Spleen (tissue), 7 donors: Measurements from ENCODE around the gene LCNL1.

Experiments used
- POLR2A ChIP-seq, 3 donors: fragments of 450-650 bp; IDR thresholded peaks; one replicate each; pipeline ENCODE4 v1.5.1; 2017; ENCODE audit warnings: antibody characterized with exemption in 3 of 3, mild to moderate bottlenecking in 1 of 3
- TF ChIP-seq, protein P1 (sequence below), 11 experiments: fragments of 200-600 bp in 7 of 11; fragments of 450-650 bp in 4 of 11; sonication (generic) in 4 of 11; IDR thresholded peaks in 8 of 11; conservative IDR thresholded peaks in 3 of 11; 1 replicate in 7 of 11; 2 replicates in 4 of 11; pipeline versions ENCODE4 v1.4.0 to v1.8.0; 2016 to 2021; ENCODE audit warnings: antibody characterized with exemption in 11 of 11, inconsistent platforms in 4 of 11, mild to moderate bottlenecking in 1 of 11
- donor health status: DM: no; HTN: no; CAD: no; lungs with moderate emphysema.
- donor health status: DM: no; HTN: no; CAD: no.
- donor health status: DM: no; HTN: no; CAD: no.

DNA sequence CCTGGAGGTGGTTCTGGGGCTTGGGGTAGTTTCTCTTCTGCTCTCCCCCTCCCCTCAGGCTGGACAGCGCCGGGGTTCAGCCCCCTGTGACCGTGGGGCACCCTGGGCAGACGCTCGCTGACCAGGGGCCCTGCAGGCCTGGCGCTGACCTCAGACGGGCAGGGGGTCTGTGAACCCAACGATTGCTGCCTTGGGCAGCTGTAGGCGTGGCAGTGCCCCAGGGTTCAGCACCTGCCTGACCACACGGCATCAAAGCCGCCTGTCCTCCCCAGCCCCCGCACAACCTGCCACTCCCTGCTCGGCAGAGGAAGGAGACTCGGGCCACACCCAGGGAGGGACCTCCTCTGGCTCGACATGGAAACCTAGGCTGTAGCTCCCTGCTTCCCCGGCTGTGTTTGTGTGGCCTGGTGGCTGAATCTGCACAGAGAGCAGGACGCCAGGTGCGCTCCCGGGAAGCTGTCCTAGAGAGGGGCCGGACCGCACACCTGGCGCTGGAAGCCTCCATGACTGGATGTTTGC is 18.6 kb upstream of the LCNL1 start:
- TF ChIP-seq POLR2A (IDR thresholded peaks at IDR 0.05) = no peak
- TF ChIP-seq, protein P1, sequence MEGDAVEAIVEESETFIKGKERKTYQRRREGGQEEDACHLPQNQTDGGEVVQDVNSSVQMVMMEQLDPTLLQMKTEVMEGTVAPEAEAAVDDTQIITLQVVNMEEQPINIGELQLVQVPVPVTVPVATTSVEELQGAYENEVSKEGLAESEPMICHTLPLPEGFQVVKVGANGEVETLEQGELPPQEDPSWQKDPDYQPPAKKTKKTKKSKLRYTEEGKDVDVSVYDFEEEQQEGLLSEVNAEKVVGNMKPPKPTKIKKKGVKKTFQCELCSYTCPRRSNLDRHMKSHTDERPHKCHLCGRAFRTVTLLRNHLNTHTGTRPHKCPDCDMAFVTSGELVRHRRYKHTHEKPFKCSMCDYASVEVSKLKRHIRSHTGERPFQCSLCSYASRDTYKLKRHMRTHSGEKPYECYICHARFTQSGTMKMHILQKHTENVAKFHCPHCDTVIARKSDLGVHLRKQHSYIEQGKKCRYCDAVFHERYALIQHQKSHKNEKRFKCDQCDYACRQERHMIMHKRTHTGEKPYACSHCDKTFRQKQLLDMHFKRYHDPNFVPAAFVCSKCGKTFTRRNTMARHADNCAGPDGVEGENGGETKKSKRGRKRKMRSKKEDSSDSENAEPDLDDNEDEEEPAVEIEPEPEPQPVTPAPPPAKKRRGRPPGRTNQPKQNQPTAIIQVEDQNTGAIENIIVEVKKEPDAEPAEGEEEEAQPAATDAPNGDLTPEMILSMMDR (IDR thresholded peaks at IDR 0.05 in 8 of 11, conservative IDR thresholded peaks at IDR 0.05 in 3 of 11) = no peak
